ENCODE data around the gene ACVR1B.

GRCh38 chr12:51958542-51958941 is 7.0 kb downstream of the ACVR1B start:
- TF ChIP-seq CTCF (IDR thresholded peaks at IDR 0.05) = no peak
- no peak for TF ChIP-seq POLR2AphosphoS5 (IDR thresholded peaks at IDR 0.05; ENCODE audit: insufficient read depth in 1 of 2, low read depth in 1 of 2)
- no peak for TF ChIP-seq POLR2A (IDR thresholded peaks at IDR 0.05)

All from vagina (tissue), 2 donors.